GM10266 (cell line): ENCODE data around the gene EFCAB6.

Source experiments
- DNase-seq: peaks from one replicate; pipeline ENCODE4 v3.0.0; 2012; ENCODE audit errors: extremely low spot score
- TF ChIP-seq, protein P1 (sequence below): IDR thresholded peaks from 2 replicates; pipeline ENCODE4 v1.5.1; 2012; ENCODE audit warnings: mild to moderate bottlenecking, low read depth; ENCODE audit not compliant: control insufficient read depth, insufficient read depth; ENCODE audit errors: missing control alignments

EFCAB6 gene

DNA sequence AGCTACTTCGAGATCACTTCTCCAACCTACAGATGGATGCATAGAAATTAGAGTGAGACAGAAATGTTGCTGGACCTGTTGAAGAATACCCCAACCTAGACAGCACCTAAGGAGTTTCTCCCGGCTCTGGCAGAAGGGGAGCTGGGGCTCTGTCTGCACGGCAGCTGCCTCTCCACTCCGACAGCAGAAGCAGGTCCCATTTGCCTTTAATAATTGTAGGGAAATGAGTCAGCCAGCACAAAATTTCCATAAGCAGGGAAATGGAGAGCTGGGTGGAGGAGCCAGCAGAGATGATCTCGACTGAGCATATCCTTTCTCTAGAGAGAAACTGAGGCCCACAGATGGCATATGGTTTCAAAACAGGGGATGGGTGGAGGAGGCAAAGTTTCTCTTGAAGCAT, 80.1 kb downstream of the EFCAB6 start:
- no peak for DNase-seq

DNA sequence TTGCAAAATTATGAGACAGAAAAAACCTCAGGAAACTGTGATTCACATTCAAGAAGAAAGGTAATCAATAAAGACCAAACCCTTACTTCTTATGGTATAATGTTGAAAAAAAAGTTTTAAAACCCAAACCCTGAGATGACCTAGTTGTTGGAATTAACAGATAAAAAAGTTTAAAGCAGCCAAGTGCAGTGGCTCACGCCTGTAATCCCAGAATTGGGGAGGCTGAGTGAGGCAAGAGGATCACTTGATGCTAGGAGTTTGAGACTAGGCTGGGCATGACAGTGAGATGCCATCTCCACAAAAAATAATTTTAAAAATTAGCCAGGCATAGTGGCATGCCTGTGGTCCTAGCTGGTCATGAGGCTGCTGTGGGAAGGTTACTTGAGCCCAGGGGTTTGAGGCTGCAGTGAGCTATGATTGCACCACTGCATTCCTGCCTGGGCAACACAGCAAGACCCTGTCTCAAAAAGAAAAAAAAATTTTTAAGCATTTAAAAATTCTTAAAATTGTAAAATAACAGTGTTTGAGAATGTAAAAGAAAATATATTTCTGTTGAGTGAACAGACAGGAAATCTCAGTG, 85.1 kb downstream of the EFCAB6 start:
- no peak for DNase-seq
- TF ChIP-seq, protein P1, sequence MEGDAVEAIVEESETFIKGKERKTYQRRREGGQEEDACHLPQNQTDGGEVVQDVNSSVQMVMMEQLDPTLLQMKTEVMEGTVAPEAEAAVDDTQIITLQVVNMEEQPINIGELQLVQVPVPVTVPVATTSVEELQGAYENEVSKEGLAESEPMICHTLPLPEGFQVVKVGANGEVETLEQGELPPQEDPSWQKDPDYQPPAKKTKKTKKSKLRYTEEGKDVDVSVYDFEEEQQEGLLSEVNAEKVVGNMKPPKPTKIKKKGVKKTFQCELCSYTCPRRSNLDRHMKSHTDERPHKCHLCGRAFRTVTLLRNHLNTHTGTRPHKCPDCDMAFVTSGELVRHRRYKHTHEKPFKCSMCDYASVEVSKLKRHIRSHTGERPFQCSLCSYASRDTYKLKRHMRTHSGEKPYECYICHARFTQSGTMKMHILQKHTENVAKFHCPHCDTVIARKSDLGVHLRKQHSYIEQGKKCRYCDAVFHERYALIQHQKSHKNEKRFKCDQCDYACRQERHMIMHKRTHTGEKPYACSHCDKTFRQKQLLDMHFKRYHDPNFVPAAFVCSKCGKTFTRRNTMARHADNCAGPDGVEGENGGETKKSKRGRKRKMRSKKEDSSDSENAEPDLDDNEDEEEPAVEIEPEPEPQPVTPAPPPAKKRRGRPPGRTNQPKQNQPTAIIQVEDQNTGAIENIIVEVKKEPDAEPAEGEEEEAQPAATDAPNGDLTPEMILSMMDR = no peak

More for the DNA sequence above, 80.1 kb downstream of the EFCAB6 start:
- TF ChIP-seq, protein P1 = no peak

DNA sequence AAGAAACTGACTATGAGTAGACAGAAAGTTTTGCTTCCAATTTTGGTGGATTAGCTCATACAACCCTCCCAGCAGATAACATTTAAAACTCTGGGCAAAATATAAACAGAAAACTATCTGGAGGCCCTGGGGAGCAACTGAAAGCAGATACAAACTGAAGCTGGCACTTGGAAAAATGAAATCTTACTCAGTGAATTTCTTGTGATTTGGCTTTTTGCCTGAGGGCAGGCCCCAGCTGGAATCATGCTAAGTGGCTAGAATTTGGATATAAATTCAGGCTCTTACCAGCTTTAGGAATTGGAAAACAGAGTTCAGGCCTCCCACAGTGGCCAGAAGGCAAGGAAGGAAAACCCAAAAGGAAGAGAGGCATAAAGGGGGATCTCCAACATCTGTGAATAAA, 85.8 kb downstream of the EFCAB6 start:
- TF ChIP-seq, protein P1 = no peak
- no peak for DNase-seq

DNA sequence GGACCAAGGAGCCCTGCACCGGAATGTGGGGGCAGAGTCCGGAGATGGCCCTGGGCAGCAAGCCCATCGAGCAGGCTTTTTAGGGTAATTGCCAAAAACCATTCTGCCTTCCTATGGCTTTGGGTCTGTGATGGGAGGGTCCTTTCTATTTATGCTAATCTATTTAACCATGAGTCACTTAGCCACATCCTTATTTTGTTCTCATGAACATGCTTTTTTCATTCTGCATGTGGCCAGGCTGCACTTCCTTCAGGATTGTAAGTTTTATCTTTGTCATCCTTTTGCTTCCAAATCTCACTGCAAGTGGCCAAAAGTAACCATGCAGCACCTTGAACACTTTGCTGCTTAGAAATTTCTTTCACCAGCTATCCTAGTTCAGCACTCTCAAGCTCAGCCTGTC, 88.3 kb downstream of the EFCAB6 start:
- no peak for DNase-seq
- TF ChIP-seq, protein P1 = no peak

DNA sequence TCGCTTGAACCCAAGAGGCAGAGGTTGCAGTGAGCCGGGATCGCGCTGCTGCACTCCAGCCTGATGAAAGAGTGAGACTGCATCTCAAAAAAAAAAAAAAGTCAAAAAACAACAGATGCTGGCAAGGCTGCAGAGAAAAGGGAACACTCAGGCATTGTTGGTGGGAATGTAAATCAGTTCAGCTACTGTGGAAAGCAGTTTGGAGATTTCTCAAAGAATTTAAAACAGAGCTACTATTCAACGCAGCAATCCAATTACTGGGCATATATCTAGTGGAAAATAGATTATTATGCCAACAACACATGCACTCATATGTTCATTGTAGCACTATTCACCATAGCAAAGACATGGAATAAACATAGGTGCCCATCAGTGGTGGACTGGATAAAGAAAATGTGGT, 89.7 kb downstream of the EFCAB6 start:
- no peak for DNase-seq
- TF ChIP-seq, protein P1 = no peak

DNA sequence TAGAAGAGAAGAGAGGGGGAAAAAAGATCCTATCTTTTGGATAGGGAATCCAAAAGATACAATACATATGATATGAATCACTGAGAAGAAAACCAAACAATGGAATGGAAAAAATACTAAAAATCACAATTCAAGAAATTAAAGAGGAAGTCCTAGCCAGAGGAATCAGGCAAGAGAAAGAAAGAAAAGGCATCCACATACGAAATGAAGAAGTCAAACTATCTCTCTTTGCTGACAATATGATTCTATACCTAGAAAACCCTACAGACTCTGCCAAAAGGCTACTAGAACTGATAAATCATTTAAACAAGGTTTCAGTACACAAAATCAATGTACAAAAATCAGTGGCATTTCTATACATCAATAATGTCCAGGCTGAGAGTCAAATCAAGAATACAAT, 91.4 kb downstream of the EFCAB6 start:
- TF ChIP-seq, protein P1 = no peak
- no peak for DNase-seq

DNA sequence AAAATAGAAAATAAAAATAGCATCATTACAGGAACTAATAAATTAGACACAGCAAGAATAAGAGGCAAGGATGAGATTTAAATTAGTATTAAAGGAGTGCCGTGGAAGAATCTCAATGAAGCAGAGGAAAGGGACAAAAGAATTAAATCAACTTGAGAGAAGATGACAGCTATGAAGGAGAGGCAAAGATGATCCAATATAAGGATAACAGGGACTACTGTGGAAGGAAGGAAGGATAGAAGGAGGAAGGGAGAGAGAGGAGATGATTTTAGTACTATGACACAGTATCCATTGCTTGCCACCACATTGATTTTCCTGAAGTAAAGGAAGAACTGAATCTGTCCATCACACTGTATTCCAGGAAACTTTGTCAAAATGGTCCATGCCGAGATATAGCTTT, 98.0 kb downstream of the EFCAB6 start:
- TF ChIP-seq, protein P1 = no peak
- DNase-seq = no peak
